ENCODE measurements around the gene HS3ST3A1.
"Not testable (repeated sequence)": the region's sequence is repeated elsewhere in the genome, so short reads cannot be mapped to it uniquely, and the experiment has no call there.

HS3ST3A1 gene

GRCh38 chr17:13550291-13550690, 51.4 kb downstream of the HS3ST3A1 start:
- DNase-seq (ENCODE audit: low spot score): no peak
- Histone ChIP-seq H3K4me3 (no peak overlapping the region), H3K27ac (no peak overlapping the region)
- TF ChIP-seq, protein P1, sequence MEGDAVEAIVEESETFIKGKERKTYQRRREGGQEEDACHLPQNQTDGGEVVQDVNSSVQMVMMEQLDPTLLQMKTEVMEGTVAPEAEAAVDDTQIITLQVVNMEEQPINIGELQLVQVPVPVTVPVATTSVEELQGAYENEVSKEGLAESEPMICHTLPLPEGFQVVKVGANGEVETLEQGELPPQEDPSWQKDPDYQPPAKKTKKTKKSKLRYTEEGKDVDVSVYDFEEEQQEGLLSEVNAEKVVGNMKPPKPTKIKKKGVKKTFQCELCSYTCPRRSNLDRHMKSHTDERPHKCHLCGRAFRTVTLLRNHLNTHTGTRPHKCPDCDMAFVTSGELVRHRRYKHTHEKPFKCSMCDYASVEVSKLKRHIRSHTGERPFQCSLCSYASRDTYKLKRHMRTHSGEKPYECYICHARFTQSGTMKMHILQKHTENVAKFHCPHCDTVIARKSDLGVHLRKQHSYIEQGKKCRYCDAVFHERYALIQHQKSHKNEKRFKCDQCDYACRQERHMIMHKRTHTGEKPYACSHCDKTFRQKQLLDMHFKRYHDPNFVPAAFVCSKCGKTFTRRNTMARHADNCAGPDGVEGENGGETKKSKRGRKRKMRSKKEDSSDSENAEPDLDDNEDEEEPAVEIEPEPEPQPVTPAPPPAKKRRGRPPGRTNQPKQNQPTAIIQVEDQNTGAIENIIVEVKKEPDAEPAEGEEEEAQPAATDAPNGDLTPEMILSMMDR (IDR thresholded peaks at IDR 0.05): no peak

DNA sequence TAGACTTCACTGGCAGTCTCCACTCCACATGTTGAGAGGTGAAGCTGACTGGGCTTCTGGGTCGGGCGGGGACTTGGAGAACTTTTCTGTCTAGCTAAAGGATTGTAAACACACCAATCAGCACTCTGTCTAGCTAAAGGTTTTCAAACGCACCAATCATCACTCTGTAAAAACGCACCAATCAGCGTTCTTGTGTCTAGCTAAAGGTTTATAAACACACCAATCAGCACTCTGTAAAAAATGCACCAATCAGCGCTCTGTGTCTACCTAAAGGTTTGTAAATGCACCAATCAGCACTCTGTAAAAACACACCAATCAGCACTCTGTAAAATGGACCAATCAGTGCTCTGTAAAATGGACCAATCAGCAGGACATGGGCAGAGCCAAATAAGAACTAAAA, 53.2 kb downstream of the HS3ST3A1 start:
- H3K27ac ChIP-seq; H3K4me3 ChIP-seq; DNase-seq (ENCODE audit: low spot score): not testable (repeated sequence)

DNA sequence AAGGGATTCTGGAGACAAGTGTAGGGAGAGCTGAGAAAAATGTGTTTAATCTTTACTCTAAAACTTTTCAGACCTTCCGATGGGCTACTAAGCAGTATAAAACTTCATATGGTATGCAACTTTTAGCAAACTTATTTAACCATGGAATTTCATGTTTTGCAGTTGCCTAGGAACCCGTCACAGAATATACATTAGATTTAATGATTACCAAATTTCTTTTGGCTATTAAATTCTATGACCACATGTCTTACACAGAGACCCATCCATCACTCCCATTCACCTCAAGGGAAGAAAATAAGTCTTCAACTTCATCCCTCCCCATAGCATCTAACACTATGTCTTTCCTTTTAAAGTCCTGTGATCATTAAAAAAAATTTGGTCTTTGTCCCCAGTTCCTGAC, 54.9 kb downstream of the HS3ST3A1 start:
- TF ChIP-seq, protein P1 (IDR thresholded peaks at IDR 0.05): no peak
- DNase-seq (ENCODE audit: low spot score): no peak
- Histone ChIP-seq H3K4me3 (no peak overlapping the region), H3K27ac (no peak overlapping the region)

- no peak overlapping the region for H3K27ac ChIP-seq
- TF ChIP-seq, protein P1 (IDR thresholded peaks at IDR 0.05): no peak
- no peak for DNase-seq (ENCODE audit: low spot score)
- no peak overlapping the region for H3K4me3 ChIP-seq
Measured at GRCh38 chr17:13545941-13546340, 55.8 kb downstream of the HS3ST3A1 start.

DNA sequence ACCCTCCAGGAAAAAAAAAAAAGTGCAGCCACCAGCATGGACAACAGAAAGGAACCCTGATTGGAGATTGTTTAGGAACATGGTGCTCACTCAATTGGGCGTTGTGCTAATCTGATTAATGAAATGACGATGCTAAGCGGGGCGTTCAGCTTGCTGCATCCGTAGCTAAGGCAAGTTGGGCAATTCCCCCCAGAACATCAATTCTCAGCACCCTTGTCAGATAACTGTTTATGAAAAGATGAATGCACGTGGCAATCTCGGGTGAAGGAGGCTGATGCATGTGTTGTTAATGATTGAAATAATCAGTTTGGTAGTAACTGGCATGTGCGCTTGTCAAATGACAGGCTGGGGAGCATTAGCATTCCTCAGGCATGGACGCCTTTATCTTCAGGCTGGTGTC, 57.0 kb downstream of the HS3ST3A1 start:
- TF ChIP-seq, protein P1 (IDR thresholded peaks at IDR 0.05): no peak

GRCh38 chr17:13544292-13544691, 57.4 kb downstream of the HS3ST3A1 start:
- no peak overlapping the region for H3K27ac ChIP-seq
- H3K4me3 ChIP-seq: no peak overlapping the region
- DNase-seq (ENCODE audit: low spot score): no peak
- TF ChIP-seq, protein P1 (IDR thresholded peaks at IDR 0.05): no peak

More for the DNA sequence above, 57.0 kb downstream of the HS3ST3A1 start:
- H3K4me3 ChIP-seq: no peak overlapping the region
- H3K27ac ChIP-seq: no peak overlapping the region
- DNase-seq (ENCODE audit: low spot score): no peak

- TF ChIP-seq, protein P1 (IDR thresholded peaks at IDR 0.05): no peak
- Histone ChIP-seq H3K4me3 (no peak overlapping the region), H3K27ac (no peak overlapping the region)
- DNase-seq (ENCODE audit: low spot score): no peak
Measured at GRCh38 chr17:13542636-13543035, 59.1 kb downstream of the HS3ST3A1 start.

DNA sequence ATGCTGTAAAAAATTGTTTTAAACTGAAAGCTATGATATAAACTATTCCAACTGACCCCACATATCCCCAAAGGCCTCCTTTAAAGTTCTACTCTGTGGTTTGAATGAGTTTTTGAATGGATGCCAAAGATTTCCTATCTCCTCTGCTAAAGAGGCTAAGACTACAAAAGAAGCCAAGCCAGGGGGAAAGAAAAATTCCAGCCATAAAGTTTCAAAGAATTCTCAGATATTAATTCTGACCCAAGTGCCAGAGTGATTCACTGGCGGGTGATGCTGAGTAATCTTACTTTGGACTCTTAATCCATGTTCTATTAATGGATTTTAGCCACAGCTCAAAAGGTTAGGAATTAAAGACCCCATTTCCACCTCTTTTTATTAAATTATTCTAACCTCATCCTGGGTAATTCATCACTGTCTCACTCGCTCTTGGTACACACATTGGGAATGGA, 60.7 kb downstream of the HS3ST3A1 start:
- Histone ChIP-seq H3K4me3 (no peak overlapping the region), H3K27ac (no peak overlapping the region)
- TF ChIP-seq, protein P1 (IDR thresholded peaks at IDR 0.05): no peak
- DNase-seq (ENCODE audit: low spot score): no peak
